Measurements from ENCODE around the gene CD99L2. TPM values are rescaled to one million over a fixed set of nuclear protein-coding genes. Genes with fewer than 3 reads are reported as not detected.

CD99L2 gene
- total RNA-seq, 4 donors from 2014 or later: 11.9 to 32.2 (median 23.9) TPM

- no peaks in the 10 kb centered on the region for H3K4me1 ChIP-seq
These were observed 130.9 kb downstream of the CD99L2 start for GRCh38 chrX:150767475-150768131.

GRCh38 chrX:150767045-150767395 is 131.4 kb downstream of the CD99L2 start:
- Histone ChIP-seq H3K4me3 (no peak overlapping the region), H3K9me3 (no peaks in the 10 kb centered on the region), H3K27me3 (no peaks in the 10 kb centered on the region), H3K4me1 (no peaks in the 10 kb centered on the region), H3K36me3 (peaks cover 0 to 3% (median 0%) of the 10 kb centered on the region in 3 donors), H3K27ac (no peak overlapping the region)
- TF ChIP-seq POLR2A (IDR thresholded peaks at IDR 0.05) (no peak), CTCF (IDR thresholded peaks at IDR 0.05) (no peak)
- DNase-seq: no peak

More at GRCh38 chrX:150767475-150768131, 130.9 kb downstream of the CD99L2 start:
- no peak for TF ChIP-seq CTCF (IDR thresholded peaks at IDR 0.05)
- TF ChIP-seq POLR2A (IDR thresholded peaks at IDR 0.05): no peak
- no peaks in the 10 kb centered on the region for H3K9me3 ChIP-seq
- no peaks in the 10 kb centered on the region for H3K27me3 ChIP-seq
- no peak for DNase-seq
- H3K4me3 ChIP-seq: no peak overlapping the region
- no peak overlapping the region for H3K27ac ChIP-seq
- H3K36me3 ChIP-seq: peaks cover 0 to 3% (median 0%) of the 10 kb centered on the region in 3 donors

- Histone ChIP-seq H3K27ac (no peak overlapping the region), H3K27me3 (no peaks in the 10 kb centered on the region), H3K36me3 (peaks cover 0 to 3% (median 0%) of the 10 kb centered on the region in 3 donors), H3K9me3 (no peaks in the 10 kb centered on the region), H3K4me3 (no peak overlapping the region), H3K4me1 (no peaks in the 10 kb centered on the region)
- TF ChIP-seq POLR2A (IDR thresholded peaks at IDR 0.05) (no peak), CTCF (IDR thresholded peaks at IDR 0.05) (no peak)
- no peak for DNase-seq
These were observed 132.0 kb downstream of the CD99L2 start for GRCh38 chrX:150766351-150767044.

- no peak overlapping the region for H3K27ac ChIP-seq
- H3K9me3 ChIP-seq: no peaks in the 10 kb centered on the region
- no peak for DNase-seq
- H3K4me1 ChIP-seq: no peaks in the 10 kb centered on the region
- peaks cover 0 to 3% (median 0%) of the 10 kb centered on the region in 3 donors for H3K36me3 ChIP-seq
- H3K27me3 ChIP-seq: no peaks in the 10 kb centered on the region
- no peak overlapping the region for H3K4me3 ChIP-seq
- TF ChIP-seq POLR2A (IDR thresholded peaks at IDR 0.05) (no peak), CTCF (IDR thresholded peaks at IDR 0.05) (no peak)
These were observed 132.6 kb downstream of the CD99L2 start for GRCh38 chrX:150765782-150766350.

GRCh38 chrX:150765237-150765636 is 133.2 kb downstream of the CD99L2 start:
- DNase-seq: no peak
- no peak overlapping the region for H3K27ac ChIP-seq
- H3K4me3 ChIP-seq: no peak overlapping the region
- no peaks in the 10 kb centered on the region for H3K4me1 ChIP-seq
- no peaks in the 10 kb centered on the region for H3K9me3 ChIP-seq
- TF ChIP-seq POLR2A (IDR thresholded peaks at IDR 0.05) (no peak), CTCF (IDR thresholded peaks at IDR 0.05) (no peak)
- peaks cover 0 to 3% (median 0%) of the 10 kb centered on the region in 3 donors for H3K36me3 ChIP-seq
- no peaks in the 10 kb centered on the region for H3K27me3 ChIP-seq
